Activated CD4-positive, alpha-beta T cell treated with anti-CD3 and anti-CD28 coated beads for 4 hours (primary cell): ENCODE results near the gene KRTAP10-6.
"Not testable (repeated sequence)": the region's sequence is repeated elsewhere in the genome, so short reads cannot be mapped to it uniquely, and the experiment has no call there.

Experiments used
- DNase-seq, 2 donors: peaks; one replicate each; pipeline ENCODE4 v3.0.0-alpha.2; 2020

Gene KRTAP10-6

DNA sequence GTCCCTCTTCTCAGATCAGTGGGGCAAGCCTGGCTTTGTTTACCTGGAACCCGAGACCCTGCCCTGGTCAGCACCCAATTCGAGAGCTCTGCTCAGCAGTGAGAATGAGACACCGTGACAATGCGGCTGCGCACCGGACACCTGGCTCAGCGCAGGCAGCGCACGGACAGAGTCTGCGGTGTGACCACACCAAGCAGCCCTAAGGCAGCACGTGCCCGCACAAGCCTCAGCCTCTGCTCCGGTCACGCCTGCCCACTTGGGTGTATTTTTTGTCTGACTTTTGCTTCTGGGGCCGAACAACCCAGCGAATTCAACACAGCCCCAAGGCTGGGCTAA lies 24.3 kb upstream of the KRTAP10-6 start:
- no peak for DNase-seq

DNA sequence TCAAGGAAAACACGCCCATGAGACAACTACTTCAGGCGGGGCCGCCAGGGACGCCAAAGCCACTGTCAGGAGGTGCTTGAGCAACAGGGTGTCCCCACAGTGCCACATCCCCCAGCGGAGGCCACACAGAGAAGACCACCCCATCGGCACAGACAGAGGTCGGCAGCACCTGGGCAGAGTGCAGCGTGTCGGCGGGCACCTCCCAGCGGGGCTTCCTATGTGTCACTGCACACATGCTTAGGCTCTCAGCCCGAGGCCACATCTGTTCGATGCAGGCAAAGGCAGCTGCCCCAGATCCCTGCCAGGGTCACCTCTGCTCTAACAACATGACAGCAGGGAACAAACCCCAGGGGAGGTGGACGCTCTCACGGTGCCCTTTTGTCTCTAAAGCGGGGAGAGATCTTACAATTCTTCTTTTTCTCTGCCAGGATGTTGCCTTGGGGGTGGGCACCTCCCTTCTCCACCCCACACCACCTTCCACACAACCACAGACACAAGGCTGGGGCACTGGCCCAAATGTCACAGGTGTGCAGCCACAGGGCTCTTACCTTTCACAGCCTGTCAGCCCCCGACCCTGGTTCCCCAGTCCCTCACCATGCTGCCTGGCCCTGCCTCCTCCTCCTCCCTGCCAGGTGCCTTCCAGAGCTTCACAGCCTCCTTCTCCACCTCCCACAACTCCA lies 23.7 kb upstream of the KRTAP10-6 start:
- DNase-seq: no peak

- no peak for DNase-seq
Observed at GRCh38 chr21:44615466-44615865, 23.2 kb upstream of the KRTAP10-6 start.

- DNase-seq: no peak
Observed at GRCh38 chr21:44614961-44615391, 22.7 kb upstream of the KRTAP10-6 start.

GRCh38 chr21:44614161-44614631 lies 21.9 kb upstream of the KRTAP10-6 start:
- DNase-seq: no peak

DNA sequence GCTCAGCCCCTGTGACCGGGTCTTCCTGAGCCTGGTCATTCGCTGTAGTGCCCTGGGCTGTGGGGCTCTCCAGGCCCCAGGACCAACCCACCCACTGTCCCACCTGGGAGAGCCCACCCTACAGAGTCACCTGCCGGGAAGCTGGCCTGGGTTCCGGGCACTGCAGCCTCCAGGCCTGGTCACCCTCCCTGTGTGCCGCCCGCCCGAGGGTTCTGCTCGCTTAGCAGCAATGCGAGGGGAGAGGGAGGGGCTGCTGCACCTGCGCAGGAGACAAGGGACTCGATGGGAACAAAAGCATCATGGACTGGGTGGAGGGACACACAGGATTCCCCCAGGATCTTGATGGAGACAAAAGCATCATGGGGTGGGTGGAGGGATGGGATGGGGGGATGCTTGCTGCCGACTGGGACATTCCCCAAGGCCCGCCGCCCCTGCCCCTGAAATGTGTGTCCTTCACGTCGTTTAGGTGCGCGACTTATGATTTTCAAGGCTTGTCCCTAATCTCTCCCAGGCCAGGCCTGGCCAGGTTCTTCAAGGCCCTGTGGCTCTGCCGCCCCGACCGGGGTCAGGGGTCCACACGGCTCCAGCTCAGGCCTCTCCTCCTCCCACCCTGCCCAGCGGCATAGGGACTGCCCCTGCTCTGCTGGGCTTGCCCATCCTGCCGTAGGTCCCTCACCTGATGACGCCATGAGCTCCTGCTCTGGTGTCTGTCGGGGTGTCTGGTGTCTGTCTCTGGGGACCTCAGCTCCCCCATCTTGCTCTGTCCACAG lies 21.3 kb upstream of the KRTAP10-6 start:
- no peak for DNase-seq

GRCh38 chr21:44612669-44613229 lies 20.4 kb upstream of the KRTAP10-6 start:
- no peak for DNase-seq

DNA sequence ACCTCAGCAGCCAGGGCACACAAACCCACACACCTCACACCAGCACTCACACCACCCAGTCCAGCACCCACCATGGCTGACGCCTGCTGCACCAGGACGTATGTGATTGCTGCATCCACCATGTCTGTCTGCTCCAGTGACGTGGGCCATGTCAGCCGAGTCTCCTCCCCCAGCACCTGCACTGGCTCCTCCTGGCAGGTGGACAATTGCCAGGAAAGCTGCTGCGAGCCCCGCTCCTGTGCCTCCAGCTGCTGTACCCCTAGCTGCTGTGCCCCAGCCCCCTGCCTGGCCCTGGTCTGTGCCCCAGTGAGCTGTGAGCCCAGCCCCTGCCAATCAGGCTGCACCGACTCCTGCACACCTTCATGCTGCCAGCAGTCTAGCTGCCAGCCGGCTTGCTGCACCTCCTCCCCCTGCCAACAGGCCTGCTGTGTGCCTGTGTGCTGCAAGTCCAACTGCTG lies 19.8 kb upstream of the KRTAP10-6 start, which contains the start of gene KRTAP10-8:
Gene KRTAP10-8 (plus strand): TSS at position 51 of the 458 bp plus-strand sequence. CDS start 22 bp downstream, at position 73.
- no peak for DNase-seq

DNA sequence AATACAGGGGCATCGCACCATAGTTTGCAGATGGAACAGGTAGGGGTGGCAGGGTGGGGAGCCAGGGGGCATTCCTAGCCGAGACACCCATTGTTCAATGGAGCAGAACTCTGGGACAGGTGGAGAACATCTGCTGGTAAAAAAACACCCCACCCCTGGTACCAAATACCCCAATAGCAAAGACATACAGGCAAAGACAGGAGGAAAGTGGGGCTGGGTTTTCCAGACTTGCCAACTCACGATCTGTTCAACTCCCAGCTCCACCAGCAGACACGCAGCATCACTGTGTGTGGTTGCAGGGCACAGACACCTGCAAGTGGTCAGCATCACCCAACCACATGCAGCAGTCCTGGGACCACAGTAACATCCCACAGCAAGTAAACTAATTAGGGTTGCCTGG lies 19.2 kb upstream of the KRTAP10-6 start:
- no peak for DNase-seq

- not testable (repeated sequence) for DNase-seq
Observed at GRCh38 chr21:44610157-44610843, 18.0 kb upstream of the KRTAP10-6 start.

GRCh38 chr21:44609193-44609592 lies 16.9 kb upstream of the KRTAP10-6 start:
- DNase-seq: no peak

GRCh38 chr21:44606495-44606894 lies 14.2 kb upstream of the KRTAP10-6 start:
- DNase-seq: no peak

DNA sequence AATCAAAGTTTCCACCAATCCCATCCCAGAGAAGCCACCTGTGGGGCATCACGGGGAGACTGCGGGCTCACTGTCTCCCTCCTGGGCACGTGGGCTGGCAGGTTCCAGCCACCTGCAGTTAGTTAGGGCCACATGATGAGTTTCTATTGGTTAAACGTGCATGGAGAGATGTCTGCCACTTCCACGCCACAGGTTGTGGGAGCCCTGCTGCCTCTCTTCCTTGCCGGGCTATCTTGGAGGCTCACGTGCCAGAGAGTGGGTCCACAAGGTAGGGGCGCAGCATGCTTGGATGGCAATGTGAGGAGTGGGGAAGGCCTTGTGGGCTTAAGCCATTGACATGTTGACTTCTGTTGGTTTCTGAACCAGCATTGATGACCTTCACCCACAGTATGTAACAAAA lies 11.6 kb upstream of the KRTAP10-6 start:
- DNase-seq: no peak

DNA sequence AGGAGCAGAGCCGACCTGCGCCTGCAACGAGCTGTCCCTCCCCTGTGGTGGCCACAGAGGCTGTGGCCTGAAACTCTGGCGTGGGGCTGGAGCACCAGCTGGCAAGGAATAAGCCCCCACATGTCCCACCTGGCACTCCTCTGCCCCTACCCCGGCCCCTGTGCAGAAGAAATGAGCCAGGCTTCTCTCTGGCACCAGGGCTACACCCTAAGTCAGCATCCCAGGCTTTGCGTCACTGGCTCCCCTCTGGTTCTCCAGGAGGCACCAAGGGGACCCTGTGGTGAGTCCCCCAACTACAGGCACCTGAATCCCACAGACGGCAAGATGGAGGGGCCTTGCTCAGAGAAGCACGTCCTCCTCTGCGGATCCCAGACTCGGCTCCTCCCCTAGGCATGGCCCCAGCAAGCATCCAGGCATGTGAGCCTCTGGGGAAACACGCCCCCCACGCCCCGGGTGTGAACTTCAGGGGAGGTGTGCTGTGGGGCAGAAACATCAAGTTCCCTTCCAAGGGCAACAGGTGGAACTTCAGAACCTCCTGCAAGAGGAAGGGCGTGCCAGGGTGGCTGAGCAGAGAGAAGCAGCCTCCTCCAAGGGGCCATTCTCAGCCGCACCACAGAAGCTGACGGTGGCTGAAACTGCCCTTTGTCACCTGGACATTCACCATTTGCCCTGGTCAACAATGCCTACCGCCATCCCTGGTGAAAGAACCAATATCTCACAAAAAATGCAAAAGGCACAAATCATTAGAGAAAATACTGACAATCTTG lies 11.0 kb upstream of the KRTAP10-6 start:
- no peak for DNase-seq

GRCh38 chr21:44602463-44602850 lies 10.2 kb upstream of the KRTAP10-6 start:
- no peak for DNase-seq

DNA sequence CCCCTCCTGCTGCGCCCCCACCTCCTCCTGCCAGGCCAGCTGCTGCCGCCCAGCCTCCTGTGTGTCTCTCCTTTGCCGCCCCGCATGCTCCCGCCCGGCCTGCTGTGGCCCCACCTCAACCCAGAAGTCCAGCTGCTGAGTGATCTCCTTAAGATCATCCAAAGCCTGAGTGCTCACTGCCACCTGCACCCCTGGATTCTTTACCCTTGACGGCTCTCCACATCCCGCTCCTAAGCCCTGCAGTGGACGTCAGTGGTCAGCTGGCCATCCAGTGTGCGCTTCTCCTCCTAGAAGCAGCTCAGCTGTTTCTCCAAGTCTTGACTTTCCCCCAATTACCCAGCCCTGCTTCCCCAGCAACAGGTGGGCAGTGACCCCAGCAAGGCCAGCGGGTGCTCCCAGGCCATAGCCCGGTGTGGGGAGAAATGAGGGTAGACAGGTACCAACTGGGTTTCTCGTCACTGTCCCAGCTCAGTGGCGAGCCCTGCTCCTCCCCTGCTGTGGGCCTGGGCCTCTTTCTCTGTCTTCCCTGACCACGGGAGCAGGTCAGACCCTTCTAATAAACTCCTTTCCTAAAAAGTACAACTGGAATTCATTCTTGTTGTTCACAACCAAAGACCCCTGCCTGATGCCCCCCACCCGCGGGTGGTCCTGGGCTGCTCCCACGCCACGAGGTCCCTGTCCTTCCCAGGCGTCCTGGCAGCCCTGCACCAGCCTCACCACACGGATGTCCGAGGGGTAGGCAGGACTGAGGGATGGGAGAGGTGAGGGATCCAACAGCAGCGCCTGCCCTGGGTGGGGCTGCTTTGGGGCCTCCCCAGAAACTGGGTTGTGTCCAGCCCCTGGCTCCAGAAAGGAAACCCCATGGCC lies 9.5 kb upstream of the KRTAP10-6 start:
- DNase-seq: no peak

DNA sequence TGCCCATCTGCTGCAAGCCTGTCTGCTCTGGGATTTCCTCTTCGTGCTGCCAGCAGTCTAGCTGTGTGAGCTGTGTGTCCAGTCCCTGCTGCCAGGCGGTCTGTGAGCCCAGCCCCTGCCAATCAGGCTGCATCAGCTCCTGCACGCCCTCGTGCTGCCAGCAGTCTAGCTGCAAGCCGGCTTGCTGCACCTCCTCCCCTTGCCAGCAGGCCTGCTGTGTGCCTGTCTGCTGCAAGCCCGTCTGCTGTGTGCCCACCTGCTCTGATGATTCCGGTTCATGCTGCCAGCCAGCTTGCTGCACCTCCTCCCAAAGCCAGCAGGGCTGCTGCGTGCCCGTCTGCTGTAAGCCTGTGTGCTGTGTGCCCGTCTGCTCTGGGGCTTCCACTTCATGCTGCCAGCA lies 8.8 kb upstream of the KRTAP10-6 start:
- not testable (repeated sequence) for DNase-seq

DNA sequence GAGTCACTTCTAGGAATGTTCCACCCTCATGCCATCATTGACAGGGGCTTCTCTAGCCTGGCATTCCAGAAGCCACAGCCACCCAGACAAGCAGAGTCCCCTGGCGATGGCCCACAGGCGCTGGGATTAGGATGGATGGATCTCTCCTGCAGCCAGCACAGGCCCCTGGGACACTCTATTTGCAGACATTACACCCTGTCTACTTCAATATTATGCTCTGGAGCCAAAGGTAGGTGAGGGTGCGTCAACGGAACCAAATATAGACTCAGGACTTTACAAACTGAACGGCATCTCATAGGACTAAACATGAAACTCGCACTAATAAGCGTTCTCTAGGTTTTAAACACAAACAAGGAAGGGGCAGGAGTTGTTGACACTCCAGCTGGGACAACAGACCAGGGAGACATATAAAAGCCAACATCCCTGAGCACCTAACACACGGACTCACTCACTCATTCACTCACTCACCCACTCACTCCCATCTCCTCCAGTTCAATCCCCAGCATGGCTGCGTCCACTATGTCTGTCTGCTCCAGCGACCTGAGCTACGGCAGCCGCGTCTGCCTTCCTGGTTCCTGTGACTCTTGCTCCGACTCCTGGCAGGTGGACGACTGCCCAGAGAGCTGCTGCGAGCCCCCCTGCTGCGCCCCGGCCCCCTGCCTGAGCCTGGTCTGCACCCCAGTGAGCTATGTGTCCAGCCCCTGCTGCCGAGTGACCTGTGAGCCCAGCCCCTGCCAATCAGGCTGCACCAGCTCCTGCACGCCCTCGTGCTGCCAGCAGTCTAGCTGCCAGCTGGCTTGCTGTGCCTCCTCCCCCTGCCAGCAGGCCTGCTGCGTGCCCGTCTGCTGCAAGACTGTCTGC lies 8.0 kb upstream of the KRTAP10-6 start, which contains the start of gene KRTAP10-7:
Gene KRTAP10-7 (plus strand): TSS at position 480 of the 861 bp plus-strand sequence. CDS start 25 bp downstream, at position 505.
- DNase-seq: not testable (repeated sequence)

GRCh38 chr21:44599264-44600029 lies 7.1 kb upstream of the KRTAP10-6 start:
- no peak for DNase-seq
